Ishikawa (cell line): ENCODE measurements around the gene DMTF1.

Experiments
- EP300 ChIP-seq: IDR thresholded peaks from 2 replicates; pipeline ENCODE4 v1.6.1; 2012; ENCODE audit warnings: borderline replicate concordance
- FOXM1 ChIP-seq: IDR thresholded peaks from 2 replicates; pipeline ENCODE4 v1.6.1; 2012; ENCODE audit warnings: low read depth, borderline replicate concordance
- TEAD4 ChIP-seq: IDR thresholded peaks from 2 replicates; pipeline ENCODE4 v1.6.1; 2012
- TF ChIP-seq, protein P1 (sequence below): IDR thresholded peaks from 2 replicates; pipeline ENCODE4 v1.6.1; 2012; ENCODE audit warnings: low read depth, mild to moderate bottlenecking

DNA sequence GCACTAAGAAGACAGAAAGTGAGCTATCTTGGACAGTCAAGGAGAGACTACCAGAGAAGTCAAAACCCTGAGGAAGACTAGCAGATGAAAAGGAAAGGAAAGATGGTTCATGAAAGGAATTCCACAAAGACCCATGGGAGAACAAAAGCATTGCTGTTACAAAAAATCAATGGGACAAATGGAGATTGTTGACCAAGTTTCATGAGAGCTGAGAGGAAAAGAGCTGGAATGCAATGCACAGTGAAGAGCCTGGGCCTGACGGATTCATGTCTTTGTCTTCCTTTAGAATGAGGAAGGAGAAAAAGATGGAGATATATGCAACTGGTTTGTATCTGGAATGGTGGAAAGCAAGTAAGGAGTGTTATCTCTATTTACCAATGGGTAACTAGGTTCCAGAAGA is 50.0 kb downstream of the DMTF1 start:
- no peak for TF ChIP-seq TEAD4
- TF ChIP-seq FOXM1: no peak
- TF ChIP-seq, protein P1, sequence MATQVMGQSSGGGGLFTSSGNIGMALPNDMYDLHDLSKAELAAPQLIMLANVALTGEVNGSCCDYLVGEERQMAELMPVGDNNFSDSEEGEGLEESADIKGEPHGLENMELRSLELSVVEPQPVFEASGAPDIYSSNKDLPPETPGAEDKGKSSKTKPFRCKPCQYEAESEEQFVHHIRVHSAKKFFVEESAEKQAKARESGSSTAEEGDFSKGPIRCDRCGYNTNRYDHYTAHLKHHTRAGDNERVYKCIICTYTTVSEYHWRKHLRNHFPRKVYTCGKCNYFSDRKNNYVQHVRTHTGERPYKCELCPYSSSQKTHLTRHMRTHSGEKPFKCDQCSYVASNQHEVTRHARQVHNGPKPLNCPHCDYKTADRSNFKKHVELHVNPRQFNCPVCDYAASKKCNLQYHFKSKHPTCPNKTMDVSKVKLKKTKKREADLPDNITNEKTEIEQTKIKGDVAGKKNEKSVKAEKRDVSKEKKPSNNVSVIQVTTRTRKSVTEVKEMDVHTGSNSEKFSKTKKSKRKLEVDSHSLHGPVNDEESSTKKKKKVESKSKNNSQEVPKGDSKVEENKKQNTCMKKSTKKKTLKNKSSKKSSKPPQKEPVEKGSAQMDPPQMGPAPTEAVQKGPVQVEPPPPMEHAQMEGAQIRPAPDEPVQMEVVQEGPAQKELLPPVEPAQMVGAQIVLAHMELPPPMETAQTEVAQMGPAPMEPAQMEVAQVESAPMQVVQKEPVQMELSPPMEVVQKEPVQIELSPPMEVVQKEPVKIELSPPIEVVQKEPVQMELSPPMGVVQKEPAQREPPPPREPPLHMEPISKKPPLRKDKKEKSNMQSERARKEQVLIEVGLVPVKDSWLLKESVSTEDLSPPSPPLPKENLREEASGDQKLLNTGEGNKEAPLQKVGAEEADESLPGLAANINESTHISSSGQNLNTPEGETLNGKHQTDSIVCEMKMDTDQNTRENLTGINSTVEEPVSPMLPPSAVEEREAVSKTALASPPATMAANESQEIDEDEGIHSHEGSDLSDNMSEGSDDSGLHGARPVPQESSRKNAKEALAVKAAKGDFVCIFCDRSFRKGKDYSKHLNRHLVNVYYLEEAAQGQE: no peak
- no peak for TF ChIP-seq EP300
